ENCODE measurements around the gene DCLRE1C. TPM values are rescaled to one million over a fixed set of nuclear protein-coding genes. Genes with fewer than 3 reads are reported as not detected.
A peak's percentile ranks its signal among the peaks of the same experiment; 100 is the strongest.

DCLRE1C gene
- total and polyA plus RNA-seq, 9 of the 15 experiments (the other 6 are each of a cell fraction or from before 2014, with no cell fraction given), result 8.8 to 22.2 (median 13.9) TPM

DNA sequence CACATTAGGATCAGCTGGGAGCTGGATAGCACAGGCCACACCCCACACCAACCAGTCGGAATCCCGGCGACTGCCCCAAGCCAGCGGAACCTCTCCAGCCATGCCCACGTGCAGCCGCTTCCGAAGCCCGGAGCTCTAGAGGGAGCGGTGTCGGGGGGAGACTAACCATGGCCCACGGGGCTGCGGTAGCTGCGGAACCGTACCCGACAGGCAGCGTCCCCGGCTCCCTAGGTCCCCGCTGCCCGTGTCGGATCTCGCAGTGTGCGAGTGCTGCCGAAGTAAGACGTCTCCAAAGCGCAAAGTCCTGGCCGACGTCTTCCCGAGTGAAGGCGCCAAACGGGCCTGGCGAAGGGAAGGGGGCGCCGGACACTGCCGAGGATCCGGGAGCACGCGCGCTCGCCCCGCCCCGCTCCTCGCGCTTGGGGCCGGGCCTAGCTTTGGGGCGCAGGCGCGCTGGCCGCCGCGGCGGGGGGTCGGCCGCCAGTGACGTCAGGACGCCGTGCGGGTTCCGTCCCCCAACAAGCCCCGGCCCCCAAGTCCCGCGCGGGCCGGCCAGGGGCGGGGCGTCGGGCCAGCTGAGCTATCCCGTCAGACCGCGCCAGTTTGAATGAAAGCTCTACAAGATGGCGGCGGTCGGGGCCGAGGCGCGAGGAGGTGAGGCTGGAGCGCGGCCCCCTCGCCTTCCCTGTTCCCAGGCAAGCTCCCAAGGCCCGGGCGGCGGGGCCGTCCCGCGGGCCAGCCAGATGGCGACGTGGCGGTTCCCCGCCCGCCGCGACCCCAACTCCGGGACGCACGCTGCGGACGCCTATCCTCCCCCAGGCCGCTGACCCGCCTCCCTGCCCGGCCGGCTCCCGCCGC lies 75.4 kb downstream of the DCLRE1C start, which contains the start of gene SUV39H2 (continued):
- TF ChIP-seq, protein P1, sequence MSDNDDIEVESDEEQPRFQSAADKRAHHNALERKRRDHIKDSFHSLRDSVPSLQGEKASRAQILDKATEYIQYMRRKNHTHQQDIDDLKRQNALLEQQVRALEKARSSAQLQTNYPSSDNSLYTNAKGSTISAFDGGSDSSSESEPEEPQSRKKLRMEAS (CRISPR knock-in tag; IDR thresholded peaks at IDR 0.05), result peak; percentile 89
- TF ChIP-seq COPS2 (conservative IDR thresholded peaks at IDR 0.05) (no peak), CTBP1 (IDR thresholded peaks at IDR 0.05; ENCODE audit: borderline replicate concordance) (peak; percentile 75; the same call in 1 of the 2 replicates), LCOR (CRISPR knock-in tag; IDR thresholded peaks at IDR 0.05) (no peak), HNRNPK (IDR thresholded peaks at IDR 0.05; ENCODE audit: low read depth, low read length, poor library complexity, severe bottlenecking) (peak; percentile 73), ZC3H8 (IDR thresholded peaks at IDR 0.05) (no peak), POLR2B (IDR thresholded peaks at IDR 0.05; ENCODE audit: low read depth, partially characterized antibody) (peak; percentile 67), POLR2G (IDR thresholded peaks at IDR 0.05; ENCODE audit: low read depth, low read length) (peak; percentile 95), ZC3H4 (CRISPR knock-in tag; IDR thresholded peaks at IDR 0.05; ENCODE audit: borderline replicate concordance) (no peak), SMARCB1 (IDR thresholded peaks at IDR 0.05; ENCODE audit: insufficient read length, low read depth) (no peak), ESRRB (CRISPR knock-in tag; IDR thresholded peaks at IDR 0.05; ENCODE audit: borderline replicate concordance) (no peak), PHF20 (IDR thresholded peaks at IDR 0.05; ENCODE audit: partially characterized antibody) (peak; percentile 59), RFX1 (IDR thresholded peaks at IDR 0.05) (no peak), ZEB2 (IDR thresholded peaks at IDR 0.05) (0 out of 2 replicates have a peak, but pooled peaks have one; percentile 20), ZNF165 (CRISPR knock-in tag; IDR thresholded peaks at IDR 0.05; ENCODE audit: borderline replicate concordance) (no peak), CREM (IDR thresholded peaks at IDR 0.05; ENCODE audit: low read depth) (peak; percentile 91), ZNF134 (CRISPR knock-in tag; conservative IDR thresholded peaks at IDR 0.05) (no peak), MYBL2 (IDR thresholded peaks at IDR 0.05; ENCODE audit: low read depth) (no peak), MYBL2 (CRISPR knock-in tag; IDR thresholded peaks at IDR 0.05; ENCODE audit: borderline replicate concordance) (no peak), ZNF239 (CRISPR knock-in tag; IDR thresholded peaks at IDR 0.05) (no peak), FOXA1 (IDR thresholded peaks at IDR 0.05; ENCODE audit: borderline replicate concordance) (no peak), NCOA2 (IDR thresholded peaks at IDR 0.05; ENCODE audit: partially characterized antibody in 2 of 2) (no peak), BRD4 (IDR thresholded peaks at IDR 0.05) (no peak)
- TF ChIP-seq, protein P2, sequence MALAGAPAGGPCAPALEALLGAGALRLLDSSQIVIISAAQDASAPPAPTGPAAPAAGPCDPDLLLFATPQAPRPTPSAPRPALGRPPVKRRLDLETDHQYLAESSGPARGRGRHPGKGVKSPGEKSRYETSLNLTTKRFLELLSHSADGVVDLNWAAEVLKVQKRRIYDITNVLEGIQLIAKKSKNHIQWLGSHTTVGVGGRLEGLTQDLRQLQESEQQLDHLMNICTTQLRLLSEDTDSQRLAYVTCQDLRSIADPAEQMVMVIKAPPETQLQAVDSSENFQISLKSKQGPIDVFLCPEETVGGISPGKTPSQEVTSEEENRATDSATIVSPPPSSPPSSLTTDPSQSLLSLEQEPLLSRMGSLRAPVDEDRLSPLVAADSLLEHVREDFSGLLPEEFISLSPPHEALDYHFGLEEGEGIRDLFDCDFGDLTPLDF (CRISPR knock-in tag; IDR thresholded peaks at IDR 0.05), result peak; percentile 84
- TF ChIP-seq, protein P3, sequence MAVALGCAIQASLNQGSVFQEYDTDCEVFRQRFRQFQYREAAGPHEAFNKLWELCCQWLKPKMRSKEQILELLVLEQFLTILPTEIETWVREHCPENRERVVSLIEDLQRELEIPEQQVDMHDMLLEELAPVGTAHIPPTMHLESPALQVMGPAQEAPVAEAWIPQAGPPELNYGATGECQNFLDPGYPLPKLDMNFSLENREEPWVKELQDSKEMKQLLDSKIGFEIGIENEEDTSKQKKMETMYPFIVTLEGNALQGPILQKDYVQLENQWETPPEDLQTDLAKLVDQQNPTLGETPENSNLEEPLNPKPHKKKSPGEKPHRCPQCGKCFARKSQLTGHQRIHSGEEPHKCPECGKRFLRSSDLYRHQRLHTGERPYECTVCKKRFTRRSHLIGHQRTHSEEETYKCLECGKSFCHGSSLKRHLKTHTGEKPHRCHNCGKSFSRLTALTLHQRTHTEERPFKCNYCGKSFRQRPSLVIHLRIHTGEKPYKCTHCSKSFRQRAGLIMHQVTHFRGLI (CRISPR knock-in tag; IDR thresholded peaks at IDR 0.05), result no peak
- TF ChIP-seq, protein P4, sequence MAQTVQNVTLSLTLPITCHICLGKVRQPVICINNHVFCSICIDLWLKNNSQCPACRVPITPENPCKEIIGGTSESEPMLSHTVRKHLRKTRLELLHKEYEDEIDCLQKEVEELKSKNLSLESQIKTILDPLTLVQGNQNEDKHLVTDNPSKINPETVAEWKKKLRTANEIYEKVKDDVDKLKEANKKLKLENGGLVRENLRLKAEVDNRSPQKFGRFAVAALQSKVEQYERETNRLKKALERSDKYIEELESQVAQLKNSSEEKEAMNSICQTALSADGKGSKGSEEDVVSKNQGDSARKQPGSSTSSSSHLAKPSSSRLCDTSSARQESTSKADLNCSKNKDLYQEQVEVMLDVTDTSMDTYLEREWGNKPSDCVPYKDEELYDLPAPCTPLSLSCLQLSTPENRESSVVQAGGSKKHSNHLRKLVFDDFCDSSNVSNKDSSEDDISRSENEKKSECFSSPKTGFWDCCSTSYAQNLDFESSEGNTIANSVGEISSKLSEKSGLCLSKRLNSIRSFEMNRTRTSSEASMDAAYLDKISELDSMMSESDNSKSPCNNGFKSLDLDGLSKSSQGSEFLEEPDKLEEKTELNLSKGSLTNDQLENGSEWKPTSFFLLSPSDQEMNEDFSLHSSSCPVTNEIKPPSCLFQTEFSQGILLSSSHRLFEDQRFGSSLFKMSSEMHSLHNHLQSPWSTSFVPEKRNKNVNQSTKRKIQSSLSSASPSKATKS (CRISPR knock-in tag; IDR thresholded peaks at IDR 0.05), result no peak
